Measurements from ENCODE around the gene OTUB1. TPM values are rescaled to one million over a fixed set of nuclear protein-coding genes. Genes with fewer than 3 reads are reported as not detected.

The OTUB1 gene
- total RNA-seq, 1 experiment from 2014 or later = 80.3 TPM

GRCh38 chr11:64022125-64022784 lies 36.0 kb downstream of the OTUB1 start:
- no peak for DNase-seq (ENCODE audit: low read depth)

DNA sequence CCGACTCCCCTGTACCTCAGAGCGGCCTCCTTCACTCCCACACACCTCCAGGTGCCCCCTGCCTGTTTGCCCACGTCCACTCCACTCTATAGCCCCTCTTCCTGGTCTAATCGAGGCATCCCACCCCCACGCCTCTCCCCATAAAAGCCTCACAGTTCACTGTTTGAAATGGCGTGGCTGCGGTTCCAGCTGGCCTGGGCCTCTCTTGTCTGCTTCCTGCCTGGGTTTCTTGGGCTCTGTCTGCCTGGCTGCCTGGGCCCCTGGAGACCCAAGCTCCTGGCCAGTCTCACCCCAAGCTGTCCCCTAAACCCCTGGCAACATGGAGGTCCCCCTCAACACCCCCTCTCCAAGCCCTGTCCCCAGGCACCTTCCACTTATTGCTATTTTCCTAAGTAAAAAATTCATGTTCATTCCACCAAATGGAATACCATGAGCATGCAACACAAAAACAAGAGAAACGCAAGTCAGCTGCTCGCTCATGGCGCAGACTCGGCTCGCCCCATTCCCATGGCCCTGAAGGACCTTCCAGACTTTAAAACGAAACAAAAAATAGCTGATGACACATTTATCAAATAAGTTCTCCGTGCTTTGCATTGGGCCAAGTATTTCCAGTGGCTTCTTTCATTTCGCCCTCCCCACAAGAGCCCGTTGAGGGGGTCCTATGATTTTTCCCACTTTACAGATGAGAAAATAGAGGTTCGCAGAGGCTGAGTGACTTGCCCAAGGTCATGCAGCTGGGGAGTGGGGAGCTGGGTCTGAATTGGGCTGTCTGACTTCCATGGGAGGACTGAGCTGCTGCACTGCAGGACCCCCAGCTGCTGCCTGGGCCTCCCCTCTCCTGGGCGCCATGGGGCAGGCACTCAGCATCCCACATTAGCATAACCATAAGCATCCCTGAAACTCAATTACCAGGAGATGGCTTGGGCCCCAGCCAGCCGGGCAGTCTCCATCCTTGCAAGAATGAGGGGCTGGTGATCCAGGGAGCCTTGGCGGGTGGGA lies 37.8 kb downstream of the OTUB1 start:
- DNase-seq (ENCODE audit: low read depth) = no peak

DNA sequence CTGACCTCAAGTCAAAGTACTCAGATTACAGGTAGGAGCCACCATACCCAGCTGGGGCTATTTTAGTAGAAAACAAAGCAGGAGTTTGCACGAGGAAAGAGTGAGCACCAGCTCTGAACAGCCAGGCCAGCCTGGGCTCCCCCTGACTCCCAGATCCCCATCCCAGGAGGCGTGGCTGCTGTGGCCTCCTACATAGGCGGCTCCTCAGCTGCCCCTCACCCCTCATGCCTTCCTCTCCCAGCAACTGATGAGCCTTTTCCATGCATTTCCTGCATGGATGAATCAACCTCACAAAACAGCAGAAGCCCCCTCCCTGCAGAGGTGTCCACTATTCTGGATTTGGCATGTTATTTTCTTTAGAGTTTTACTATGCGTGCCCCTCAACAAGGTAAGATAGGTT lies 39.0 kb downstream of the OTUB1 start:
- no peak for DNase-seq (ENCODE audit: low read depth)

GRCh38 chr11:64026575-64027205 lies 40.5 kb downstream of the OTUB1 start:
- no peak for DNase-seq (ENCODE audit: low read depth)

GRCh38 chr11:64027651-64028397 lies 41.6 kb downstream of the OTUB1 start:
- DNase-seq (ENCODE audit: low read depth) = no peak

GRCh38 chr11:64028398-64029115 lies 42.3 kb downstream of the OTUB1 start:
- no peak for DNase-seq (ENCODE audit: low read depth)

DNA sequence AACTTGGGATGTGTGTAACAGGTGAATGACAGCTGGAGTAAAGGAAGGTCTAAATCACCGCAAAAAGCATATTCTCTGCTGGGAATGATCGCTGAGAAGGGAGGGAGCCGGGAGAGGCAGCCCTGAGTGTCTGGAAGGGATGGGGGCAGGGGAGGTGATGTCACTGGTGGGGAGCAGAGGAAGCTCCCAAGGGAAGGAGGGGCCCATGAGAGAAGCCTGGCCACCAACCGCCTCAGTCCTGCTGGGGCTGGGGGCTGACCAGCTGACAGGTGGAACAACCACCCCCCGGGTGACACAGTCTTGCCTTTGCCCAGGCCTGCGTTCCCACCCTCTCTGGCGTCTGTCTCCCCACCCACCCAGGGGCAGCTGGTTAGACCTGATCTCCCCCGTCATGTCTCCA lies 43.5 kb downstream of the OTUB1 start:
- no peak for DNase-seq (ENCODE audit: low read depth)

DNA sequence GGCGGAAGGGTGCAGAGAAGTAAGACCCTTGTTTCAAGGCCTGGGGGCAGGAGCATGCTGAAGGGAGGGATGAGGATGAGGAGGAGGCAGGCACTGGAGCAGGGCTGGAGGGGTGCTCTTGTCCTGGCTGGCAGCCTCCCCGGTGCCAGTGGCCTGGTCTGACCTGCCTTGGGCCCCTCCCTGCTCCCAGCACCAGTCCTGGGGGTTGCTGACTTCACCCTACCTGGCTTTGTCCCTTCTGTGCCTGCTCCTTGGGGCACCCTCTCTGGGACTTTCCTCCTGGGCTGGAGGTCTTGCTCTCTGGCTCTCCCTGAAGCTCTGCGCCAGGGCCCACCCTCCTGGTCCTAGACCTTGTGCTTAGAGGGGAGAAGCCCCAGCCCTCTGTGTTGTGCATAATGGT lies 44.8 kb downstream of the OTUB1 start:
- DNase-seq (ENCODE audit: low read depth) = no peak

GRCh38 chr11:64032050-64032449 lies 45.8 kb downstream of the OTUB1 start:
- peak; percentile 20 for DNase-seq (ENCODE audit: low read depth)

DNA sequence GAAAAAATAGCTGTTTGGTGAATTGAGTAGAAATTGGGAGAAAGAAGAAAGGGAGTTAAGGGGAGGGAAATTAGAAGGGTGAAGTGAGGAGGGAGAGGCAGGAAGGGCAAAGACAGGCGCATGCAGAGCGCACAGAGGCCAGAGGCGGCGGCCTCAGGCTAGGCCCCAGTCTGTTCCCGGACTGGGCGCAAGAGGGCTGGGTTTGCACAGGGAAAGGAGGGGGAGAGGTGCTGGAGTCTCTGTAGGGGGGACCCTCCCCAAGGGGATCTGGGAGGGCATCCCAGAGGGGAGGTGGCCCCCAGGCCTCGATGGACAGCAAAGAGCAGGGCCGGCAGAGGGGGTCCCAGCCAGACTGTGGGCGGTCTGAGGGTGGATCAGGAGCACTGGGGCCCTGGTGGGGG lies 48.2 kb downstream of the OTUB1 start:
- DNase-seq (ENCODE audit: low read depth) = no peak

DNA sequence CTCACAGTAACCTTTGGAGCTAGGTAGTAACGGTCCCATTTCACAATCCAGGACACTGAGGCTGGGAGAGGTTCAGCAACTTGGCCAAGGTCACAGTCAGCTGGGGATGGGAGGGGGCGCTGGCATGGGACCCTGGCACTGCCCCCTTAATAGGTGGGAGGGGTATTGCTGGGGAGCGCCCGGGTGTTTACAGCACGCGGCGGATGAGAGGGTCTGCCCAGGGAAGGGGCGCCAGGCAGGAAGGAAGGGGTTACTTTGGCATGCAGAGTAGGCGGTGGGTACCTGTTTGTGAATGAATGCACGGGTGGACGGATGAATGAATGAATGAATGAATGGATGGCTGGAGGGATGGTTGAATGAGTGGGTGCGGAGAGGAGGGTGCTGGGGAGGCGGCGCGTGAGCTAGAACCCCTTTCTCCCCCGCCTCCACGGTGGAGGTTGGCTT lies 48.9 kb downstream of the OTUB1 start:
- no peak for DNase-seq (ENCODE audit: low read depth)

DNA sequence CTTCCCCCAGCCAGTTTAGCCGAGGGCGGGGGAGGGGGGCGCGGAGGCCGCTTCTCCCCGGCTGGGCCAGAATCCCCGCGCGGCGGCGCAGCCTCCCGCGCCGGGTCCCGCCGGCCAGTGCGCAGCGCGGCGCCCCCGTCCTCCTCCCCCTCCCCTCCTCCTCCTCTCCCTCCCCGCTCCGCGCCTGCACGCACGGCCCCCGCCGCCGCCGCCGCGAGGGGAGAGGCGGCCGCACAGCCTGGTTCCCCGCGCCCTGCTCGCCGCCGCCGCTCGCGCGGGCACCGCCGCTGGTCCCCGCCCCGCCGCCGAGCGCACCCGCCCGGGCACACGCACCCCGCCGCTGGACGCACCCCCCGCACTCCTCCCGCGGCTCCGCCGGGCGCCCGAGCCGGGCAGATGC lies 49.3 kb downstream of the OTUB1 start, which contains the start of gene FLRT1:
TSS of gene FLRT1 (plus strand) at position 356 of the 400 bp plus-strand sequence. CDS start 80,337 bp downstream, outside the sequence.
- no peak for DNase-seq (ENCODE audit: low read depth)

- peak; percentile 32 for DNase-seq (ENCODE audit: low read depth)
These were observed 50.1 kb downstream of the OTUB1 start for GRCh38 chr11:64036087-64037026.

- DNase-seq (ENCODE audit: low read depth) = no peak
These were observed 50.9 kb downstream of the OTUB1 start for GRCh38 chr11:64037027-64037634.

GRCh38 chr11:64038500-64038899 lies 52.3 kb downstream of the OTUB1 start:
- no peak for DNase-seq (ENCODE audit: low read depth)

GRCh38 chr11:64039012-64039665 lies 52.9 kb downstream of the OTUB1 start:
- DNase-seq (ENCODE audit: low read depth) = no peak

- DNase-seq (ENCODE audit: low read depth) = no peak
These were observed 54.6 kb downstream of the OTUB1 start for GRCh38 chr11:64040684-64041322.

- no peak for DNase-seq (ENCODE audit: low read depth)
These were observed 55.6 kb downstream of the OTUB1 start for GRCh38 chr11:64041846-64042245.
